Liver (tissue), 9 donors: ENCODE measurements around the gene AKAP11. TPM values are rescaled to one million over a fixed set of nuclear protein-coding genes. Genes with fewer than 3 reads are reported as not detected.

ENCODE experiments used
- DNase-seq: peaks from one replicate; pipeline ENCODE4 v3.0.0-alpha.2; 2017; ENCODE audit warnings: low spot score
- H3K27ac ChIP-seq, 2 donors: one replicate each; pipeline ENCODE4 v1.7.0; 2013; ENCODE audit warnings: inconsistent platforms in 2 of 2, low read length in 2 of 2, control low read depth in 1 of 2, low read depth in 1 of 2, mild to moderate bottlenecking in 1 of 2
- H3K27me3 ChIP-seq, 4 donors: one replicate each; pipeline versions ENCODE4 v1.6.1 to v1.7.0; 2013; ENCODE audit warnings: low read length in 3 of 4, inconsistent platforms in 1 of 4, mild to moderate bottlenecking in 1 of 4, moderate library complexity in 1 of 4; ENCODE audit not compliant: control insufficient read depth in 4 of 4, insufficient read depth in 4 of 4
- H3K36me3 ChIP-seq, 4 donors: one replicate each; pipeline versions ENCODE4 v1.6.1 to v1.7.0; 2013; ENCODE audit warnings: low read length in 3 of 4, mild to moderate bottlenecking in 3 of 4, low read depth in 1 of 4, moderate library complexity in 1 of 4; ENCODE audit not compliant: control insufficient read depth in 4 of 4, insufficient read depth in 3 of 4
- H3K4me1 ChIP-seq, 4 donors: one replicate each; pipeline versions ENCODE4 v1.6.1 to v1.7.0; 2013; ENCODE audit warnings: low read length in 3 of 4, mild to moderate bottlenecking in 3 of 4, moderate library complexity in 1 of 4; ENCODE audit not compliant: control insufficient read depth in 4 of 4, insufficient read depth in 4 of 4
- H3K4me3 ChIP-seq, 3 donors: one replicate each; pipeline versions ENCODE4 v1.6.1 to v1.7.0; 2013; ENCODE audit warnings: low read length in 3 of 3, control low read depth in 1 of 3, low read depth in 1 of 3, mild to moderate bottlenecking in 1 of 3
- H3K9ac ChIP-seq, 2 donors: one replicate each; pipeline ENCODE4 v1.7.0; 2013; ENCODE audit warnings: low read length in 2 of 2, mild to moderate bottlenecking in 2 of 2, moderate library complexity in 2 of 2, control low read depth in 1 of 2, low read depth in 1 of 2
- H3K9me3 ChIP-seq, 4 donors: one replicate each; pipeline versions ENCODE4 v1.6.1 to v1.7.0; 2013; ENCODE audit warnings: low read length in 3 of 4; ENCODE audit not compliant: control insufficient read depth in 4 of 4
- CTCF ChIP-seq: fragments of 150-350 bp; IDR thresholded peaks from 2 replicates; pipeline ENCODE4 v1.5.1; 2017; ENCODE audit warnings: improper control_type of control experiment, low read depth, low read length; ENCODE audit not compliant: missing input control
- EGR1 ChIP-seq, 2 donors: IDR thresholded peaks; 2 replicates each; pipeline ENCODE4 v1.6.1; 2016 to 2018; ENCODE audit warnings: antibody characterized with exemption in 2 of 2, low read depth in 2 of 2
- FOXA1 ChIP-seq: IDR thresholded peaks from 2 replicates; pipeline ENCODE4 v1.6.1; 2016; ENCODE audit warnings: antibody characterized with exemption
- FOXA2 ChIP-seq: IDR thresholded peaks from 2 replicates; pipeline ENCODE4 v1.6.1; 2016; ENCODE audit warnings: antibody characterized with exemption
- GABPA ChIP-seq, 2 donors: IDR thresholded peaks in 1 of 2; conservative IDR thresholded peaks in 1 of 2; 2 replicates each; pipeline ENCODE4 v1.6.1; 2016; ENCODE audit warnings: antibody characterized with exemption in 2 of 2, mild to moderate bottlenecking in 1 of 2, moderate library complexity in 1 of 2
- HNF4A ChIP-seq, 2 donors: conservative IDR thresholded peaks; 2 replicates each; pipeline ENCODE4 v1.6.1; 2016; ENCODE audit warnings: antibody characterized with exemption in 2 of 2, mild to moderate bottlenecking in 2 of 2
- HNF4G ChIP-seq: IDR thresholded peaks from 2 replicates; pipeline ENCODE4 v1.6.1; 2016; ENCODE audit warnings: antibody characterized with exemption
- JUND ChIP-seq, 2 donors: IDR thresholded peaks; 2 replicates each; pipeline ENCODE4 v1.6.1; 2016; ENCODE audit warnings: antibody characterized with exemption in 2 of 2
- MAX ChIP-seq: IDR thresholded peaks from 2 replicates; pipeline ENCODE4 v1.6.1; 2016; ENCODE audit warnings: antibody characterized with exemption
- NR2F2 ChIP-seq: IDR thresholded peaks from 2 replicates; pipeline ENCODE4 v1.6.1; 2016; ENCODE audit warnings: antibody characterized with exemption
- RAD21 ChIP-seq, 2 donors: IDR thresholded peaks; 2 replicates each; pipeline ENCODE4 v1.6.1; 2016; ENCODE audit warnings: antibody characterized with exemption in 2 of 2, mild to moderate bottlenecking in 2 of 2
- REST ChIP-seq: IDR thresholded peaks from 2 replicates; pipeline ENCODE4 v1.6.1; 2016; ENCODE audit warnings: antibody characterized with exemption, mild to moderate bottlenecking
- RXRA ChIP-seq, 2 donors: IDR thresholded peaks; 2 replicates each; pipeline ENCODE4 v1.6.1; 2017 to 2018; ENCODE audit warnings: antibody characterized with exemption in 2 of 2, mild to moderate bottlenecking in 1 of 2
- SP1 ChIP-seq: IDR thresholded peaks from 2 replicates; pipeline ENCODE4 v1.6.1; 2018; ENCODE audit warnings: antibody characterized with exemption, mild to moderate bottlenecking
- TAF1 ChIP-seq: conservative IDR thresholded peaks from 2 replicates; pipeline ENCODE4 v1.6.1; 2016; ENCODE audit warnings: antibody characterized with exemption, mild to moderate bottlenecking
- YY1 ChIP-seq: IDR thresholded peaks from 2 replicates; pipeline ENCODE4 v1.6.1; 2016; ENCODE audit warnings: antibody characterized with exemption, mild to moderate bottlenecking
- ZBTB33 ChIP-seq: IDR thresholded peaks from 2 replicates; pipeline ENCODE4 v1.6.1; 2016; ENCODE audit warnings: antibody characterized with exemption
- WGBS: extraction: QIAGEN DNeasy Blood & Tissue Kit; methylation state at CpG from one replicate; pipeline ENCODE4 v1.1.7; 2013; 5-methylcytosine and 5-hydroxymethylcytosine counted together
- polyA plus RNA-seq, 2 donors: library from polyadenylated mRNA; stranded (reverse) in 1 of 2; unstranded in 1 of 2; fragments of 200-250 nt in 1 of 2; fragments of >200 nt in 1 of 2; fragmentation: Nextera tagmentation in 1 of 2; extraction: Ambion mirVana in 1 of 2; gene quantifications; one replicate each; pipeline versions ENCODE4 v1.2.1 to v1.2.3, GENCODE V29; 2013 to 2015
- total RNA-seq, 2 donors: library from RNA; depleted of rRNA; stranded (reverse); fragments of >200 nt; gene quantifications; one replicate each; pipeline ENCODE4 v1.2.3, GENCODE V29; 2014
- TF ChIP-seq, protein P1 (sequence below): IDR thresholded peaks from 2 replicates; pipeline ENCODE4 v1.6.1; 2016; ENCODE audit warnings: antibody characterized with exemption
- donor health status: healthy.
- donor health status: healthy.
- donor health status: healthy.
- donor health status: healthy.
- donor health status: healthy.

Gene AKAP11
- total and polyA plus RNA-seq, 4 donors: 2.5 to 12.0 (median 7.3) TPM

GRCh38 chr13:42320375-42320787 is 48.4 kb downstream of the AKAP11 start:
- Histone ChIP-seq H3K27me3 (no peaks in the 10 kb centered on the region), H3K36me3 (peaks cover 0 to 4% (median 1%) of the 10 kb centered on the region in 4 donors), H3K4me3 (no peak overlapping the region), H3K4me1 (peaks cover 1 to 15% (median 8%) of the 10 kb centered on the region in 4 donors), H3K27ac (peak overlapping the region; percentile 39 to 75), H3K9ac (peak overlapping the region in 1 of 2 donors; percentile 83), H3K9me3 (no peaks in the 10 kb centered on the region)
- TF ChIP-seq TAF1 (no peak), JUND (IDR thresholded peaks at IDR 0.05) (peak; percentile 46 to 56), EGR1 (IDR thresholded peaks at IDR 0.05; ENCODE audit: low read depth in 2 of 2) (peak; percentile 83 to 89), YY1 (peak; percentile 23), CTCF (no peak), RAD21 (IDR thresholded peaks at IDR 0.05) (peak; percentile 26 to 32), REST (peak; percentile 50), FOXA1 (peak; percentile 21), SP1 (peak; percentile 55), RXRA (IDR thresholded peaks at IDR 0.05) (peak; percentile 29 to 58), HNF4G (peak; percentile 30), ZBTB33 (peak; percentile 43), MAX (no peak), HNF4A (conservative IDR thresholded peaks at IDR 0.05) (peak; percentile 71), NR2F2 (no peak), FOXA2 (peak; percentile 55), GABPA (IDR thresholded peaks at IDR 0.05 in 1 of 2, conservative IDR thresholded peaks at IDR 0.05 in 1 of 2) (no peak)
- TF ChIP-seq, protein P1, sequence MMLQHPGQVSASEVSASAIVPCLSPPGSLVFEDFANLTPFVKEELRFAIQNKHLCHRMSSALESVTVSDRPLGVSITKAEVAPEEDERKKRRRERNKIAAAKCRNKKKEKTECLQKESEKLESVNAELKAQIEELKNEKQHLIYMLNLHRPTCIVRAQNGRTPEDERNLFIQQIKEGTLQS: no peak
- DNase-seq: no peak
- WGBS: 28% methylated on average over 4 of the region's 4 CpGs
